NCI-H146 (cell line): Measurements from ENCODE around the gene TJP2.
A peak's percentile ranks its signal among the peaks of the same experiment; 100 is the strongest.

ENCODE experiments used
- DNase-seq: peaks from one replicate; lab custom pipeline; 2025; lab: John Stamatoyannopoulos, UW

The TJP2 gene

DNA sequence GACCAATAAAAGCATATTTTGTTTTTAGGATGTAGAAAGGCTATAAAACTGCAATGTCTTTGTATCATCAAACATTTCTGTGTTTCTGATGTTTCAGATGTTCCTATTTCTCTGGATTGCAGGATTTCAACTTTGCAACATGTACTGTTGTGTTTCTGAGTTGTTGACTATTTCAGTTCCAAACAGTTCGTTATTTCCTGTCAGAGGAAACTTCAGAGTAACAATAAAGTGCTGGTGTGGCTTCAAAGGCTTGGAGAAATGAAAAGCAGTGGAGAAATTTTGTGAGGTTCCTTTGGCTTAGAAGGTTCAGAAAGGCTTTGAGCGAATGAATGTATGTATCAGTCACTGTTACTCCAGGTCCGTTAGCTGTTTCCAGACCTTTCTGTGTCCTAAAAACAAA, 17.2 kb downstream of the TJP2 start:
- no peak for DNase-seq

DNA sequence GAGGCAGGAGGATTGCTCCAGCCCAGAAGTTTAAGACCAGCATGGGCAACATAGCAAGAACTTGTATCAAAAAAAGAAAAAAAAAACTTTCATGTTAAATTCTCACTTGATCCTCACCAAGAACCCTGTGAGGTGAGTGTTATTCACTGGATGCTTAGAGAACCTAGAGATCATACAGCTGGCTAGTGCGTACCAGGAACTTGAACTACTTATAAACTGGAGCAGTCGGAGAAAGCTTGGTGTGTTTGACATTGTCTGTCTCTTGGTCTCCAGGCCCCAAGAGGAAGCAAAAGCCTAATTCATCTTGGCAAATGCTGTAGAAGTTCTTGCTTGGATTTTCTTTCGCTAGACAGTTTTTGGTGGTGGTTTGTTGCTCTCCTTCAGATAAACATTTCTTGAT, 18.1 kb downstream of the TJP2 start:
- DNase-seq = no peak

GRCh38 chr9:69193685-69194032, 19.6 kb downstream of the TJP2 start:
- DNase-seq = peak; percentile 39

- DNase-seq = no peak
Observed at GRCh38 chr9:69194702-69195418, 20.8 kb downstream of the TJP2 start.

DNA sequence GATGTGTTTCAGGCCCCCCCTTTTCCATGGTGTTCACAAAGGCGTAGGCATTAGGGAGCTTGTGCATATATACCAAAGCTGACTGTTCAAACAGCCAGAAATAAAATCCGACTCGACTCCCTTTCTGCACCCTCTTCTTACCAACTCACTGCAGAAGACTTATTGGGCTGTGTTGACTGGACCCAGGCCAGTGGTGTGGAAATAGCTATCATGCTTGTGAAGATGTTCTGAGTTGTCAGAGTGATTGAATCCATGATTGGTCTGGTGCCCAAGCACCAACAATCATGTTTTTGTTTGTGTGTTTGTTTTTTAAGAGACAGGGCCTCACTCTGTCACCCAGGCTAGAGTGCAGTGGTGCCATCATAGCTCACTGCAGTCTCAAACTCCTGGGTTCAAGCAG, 21.6 kb downstream of the TJP2 start:
- DNase-seq = no peak

DNA sequence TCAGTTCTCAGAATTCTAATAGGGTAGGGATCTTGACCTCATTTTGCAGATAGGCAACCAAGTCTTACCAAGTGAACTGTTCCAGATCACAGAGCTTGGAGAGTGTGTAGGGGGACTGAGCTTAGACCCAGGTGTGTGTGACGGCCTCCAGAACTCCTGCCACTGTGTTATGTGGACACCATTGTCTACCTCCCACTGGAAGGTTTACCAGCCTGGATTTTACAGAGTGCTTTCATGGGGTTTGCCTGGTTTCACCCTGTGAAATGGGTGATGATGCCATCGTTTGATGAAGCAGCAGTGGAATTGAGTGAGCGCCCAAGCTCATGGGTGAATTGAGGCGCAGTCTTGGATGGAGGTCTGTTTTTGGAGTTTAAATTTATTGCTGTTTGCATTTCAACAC, 23.6 kb downstream of the TJP2 start:
- no peak for DNase-seq

DNA sequence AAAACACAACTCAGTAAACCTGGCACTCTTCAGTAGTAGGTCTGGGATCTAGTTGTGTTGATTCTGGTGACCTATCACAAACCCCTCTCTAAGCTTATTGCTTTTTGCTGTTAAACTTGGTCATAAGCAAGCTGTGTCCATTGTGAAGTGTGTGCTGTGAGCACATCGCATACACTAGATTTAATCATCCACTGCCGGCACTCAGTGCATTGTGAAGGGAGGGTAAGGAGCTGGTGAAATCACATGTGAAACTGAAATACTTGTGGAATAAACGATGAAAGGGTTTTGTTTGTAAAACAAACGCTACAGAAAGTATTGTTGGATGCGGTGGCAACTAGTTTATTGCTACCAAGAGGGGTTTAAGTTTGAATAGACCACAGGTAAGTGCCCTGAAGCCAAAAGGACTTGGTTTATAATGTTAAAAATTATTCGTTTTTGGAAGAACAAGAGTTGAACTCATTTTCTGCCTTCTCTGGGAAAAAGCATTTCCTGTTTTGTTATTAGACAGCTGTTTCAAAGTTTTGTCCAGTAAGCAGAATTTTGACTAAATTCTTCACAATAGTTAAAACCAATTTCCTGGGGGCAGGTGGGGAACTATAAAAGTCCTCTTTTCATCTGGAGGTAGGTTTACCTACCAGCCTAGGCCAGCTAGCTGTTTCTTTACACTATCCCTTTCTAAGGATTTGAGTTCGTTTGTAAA, 24.6 kb downstream of the TJP2 start:
- no peak for DNase-seq

DNA sequence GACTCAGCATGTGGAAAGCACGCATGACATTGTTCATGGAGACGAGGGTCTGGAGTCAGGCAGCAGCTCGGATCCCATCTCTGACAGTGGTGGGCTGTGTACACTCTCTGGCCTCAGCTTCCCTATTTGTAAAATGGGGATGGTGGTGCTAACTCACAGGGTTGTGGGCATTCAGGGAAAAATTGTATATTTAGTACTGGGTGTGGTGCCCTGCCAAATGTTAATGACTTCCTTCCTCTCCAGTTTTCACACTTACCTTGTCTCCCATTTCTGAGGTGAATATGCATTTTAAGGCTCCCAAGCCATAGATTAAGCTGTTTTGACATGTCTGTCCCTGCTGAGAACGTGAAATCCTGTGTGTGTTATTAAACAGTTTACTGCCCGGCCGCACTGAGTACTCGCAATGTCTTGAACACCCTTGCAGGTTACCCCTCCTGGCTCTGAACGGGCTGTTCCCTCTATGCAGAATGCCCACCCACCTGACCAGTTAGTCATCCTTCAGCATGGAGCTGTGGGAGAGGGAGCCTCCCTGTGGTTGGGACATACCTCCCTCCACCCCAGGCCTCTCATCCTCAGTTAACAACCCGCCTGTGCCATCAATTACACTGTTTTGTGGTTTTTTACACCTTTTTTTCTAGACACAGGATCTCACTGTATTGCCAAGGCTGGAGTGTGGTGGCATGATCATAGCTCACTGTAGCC, 25.8 kb downstream of the TJP2 start:
- no peak for DNase-seq

GRCh38 chr9:69202556-69202955, 28.5 kb downstream of the TJP2 start:
- no peak for DNase-seq

DNA sequence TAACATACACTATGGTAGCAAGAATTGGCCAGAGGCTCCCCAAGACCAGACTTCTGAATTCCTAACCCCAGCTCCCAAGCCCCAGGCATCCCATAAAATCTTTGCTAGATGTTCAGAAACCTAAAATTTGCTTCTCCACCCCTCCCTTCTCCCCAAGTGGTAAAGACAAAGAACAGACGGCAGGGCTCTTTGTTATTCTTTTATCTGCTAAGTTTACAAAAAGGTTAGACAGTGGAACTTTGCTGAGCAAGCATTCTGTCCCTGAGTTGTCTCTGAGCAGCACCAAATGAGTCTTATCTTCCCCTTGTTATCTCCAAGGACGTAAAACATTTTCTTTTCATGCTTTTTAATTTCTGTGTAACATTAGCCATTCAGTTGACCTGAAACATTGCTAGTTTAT, 30.2 kb downstream of the TJP2 start:
- no peak for DNase-seq

DNA sequence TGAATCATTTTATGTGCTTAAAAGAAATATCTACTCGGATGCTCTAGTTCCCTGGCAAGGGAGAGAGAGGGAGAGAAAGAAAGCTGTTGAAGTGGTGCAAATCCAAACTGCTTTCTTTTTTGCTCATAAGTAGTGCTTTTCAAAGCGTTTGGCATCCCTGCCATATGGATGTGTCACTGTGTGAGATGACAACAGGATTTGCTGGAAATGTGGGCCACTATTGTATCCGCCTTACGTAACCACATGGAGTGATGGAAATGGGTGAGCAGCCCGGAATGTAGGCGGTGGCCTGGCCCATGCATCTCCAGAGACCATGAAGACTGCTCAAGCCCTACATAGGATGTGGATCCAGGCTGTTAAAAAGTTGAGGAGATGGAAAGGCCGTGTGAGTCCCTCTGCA, 30.8 kb downstream of the TJP2 start:
- DNase-seq = no peak

DNA sequence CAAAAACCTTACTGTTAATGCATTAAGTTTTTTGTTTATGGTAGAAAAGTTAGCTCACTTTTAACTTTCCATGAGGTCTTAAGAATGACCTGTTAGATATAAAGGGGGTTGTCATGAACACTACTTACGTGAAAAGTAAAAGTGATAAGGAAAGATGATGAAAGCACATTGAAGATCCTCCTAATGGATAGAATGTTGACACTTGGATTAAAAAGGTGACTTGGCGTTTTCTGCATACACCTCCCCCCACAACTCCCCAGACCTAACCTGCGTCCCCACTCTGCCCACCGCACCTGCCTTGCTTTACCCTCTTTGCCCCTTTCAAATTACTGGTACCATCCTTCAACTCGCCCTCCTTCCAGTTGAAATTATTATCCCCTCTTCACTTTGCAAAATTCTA, 32.0 kb downstream of the TJP2 start:
- DNase-seq = no peak

GRCh38 chr9:69207503-69207902, 33.4 kb downstream of the TJP2 start:
- DNase-seq = no peak

DNA sequence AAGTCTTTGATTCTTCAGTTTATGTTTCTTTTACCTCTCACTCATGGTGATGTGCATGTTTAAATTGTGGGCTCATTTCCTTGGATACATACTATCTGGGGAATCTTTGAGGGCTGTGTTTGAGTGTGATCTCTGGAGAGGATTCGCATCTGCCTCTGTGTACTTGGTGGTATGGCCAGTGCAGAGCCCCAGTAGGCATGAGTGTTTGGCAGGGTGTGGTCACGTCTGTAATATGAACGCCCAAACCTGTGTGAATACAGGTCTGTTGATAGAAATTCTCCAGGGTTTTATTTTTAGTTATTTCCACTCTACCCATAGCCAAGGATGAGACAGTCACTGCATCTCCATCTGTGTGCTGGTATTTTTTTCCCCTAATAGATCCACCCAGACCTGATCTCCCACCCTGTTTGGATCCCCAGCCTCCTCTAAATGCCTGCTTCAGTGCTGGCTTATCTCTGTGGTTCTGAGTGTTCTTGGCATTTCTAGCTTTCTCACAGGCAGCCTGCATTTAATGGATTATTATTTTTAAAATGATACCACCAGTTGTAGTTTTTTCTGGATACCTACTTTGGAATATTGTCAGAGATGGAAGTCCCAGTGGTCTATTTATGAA, 37.5 kb downstream of the TJP2 start:
- no peak for DNase-seq

- no peak for DNase-seq
Observed at GRCh38 chr9:69213647-69214046, 39.6 kb downstream of the TJP2 start.

GRCh38 chr9:69214939-69215338, 40.9 kb downstream of the TJP2 start:
- DNase-seq = no peak

- no peak for DNase-seq
Observed at GRCh38 chr9:69215774-69216485, 41.9 kb downstream of the TJP2 start.

GRCh38 chr9:69218166-69218565, 44.1 kb downstream of the TJP2 start:
- DNase-seq = peak; percentile 53

GRCh38 chr9:69221036-69221435, 47.0 kb downstream of the TJP2 start:
- no peak for DNase-seq

DNA sequence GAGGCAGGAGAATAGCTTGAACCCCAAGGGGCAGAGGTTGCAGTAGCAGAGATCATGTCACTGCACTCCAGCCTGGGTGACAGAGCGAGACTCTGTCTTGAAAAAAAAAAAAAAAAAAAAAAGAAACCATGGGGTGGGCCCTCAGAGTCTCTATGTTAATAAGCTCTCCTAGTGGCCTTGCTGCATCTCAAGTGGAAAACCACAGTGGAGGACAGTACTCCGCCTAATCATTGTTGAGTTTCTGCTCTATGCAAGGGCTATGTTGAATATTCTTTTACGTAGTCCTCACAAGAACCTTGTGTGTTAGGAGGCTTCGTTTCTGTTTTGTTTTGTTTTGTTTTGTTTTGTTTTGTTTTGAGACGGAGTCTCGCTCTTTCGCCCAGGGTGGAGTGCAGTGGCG, 48.9 kb downstream of the TJP2 start:
- DNase-seq = no peak

DNA sequence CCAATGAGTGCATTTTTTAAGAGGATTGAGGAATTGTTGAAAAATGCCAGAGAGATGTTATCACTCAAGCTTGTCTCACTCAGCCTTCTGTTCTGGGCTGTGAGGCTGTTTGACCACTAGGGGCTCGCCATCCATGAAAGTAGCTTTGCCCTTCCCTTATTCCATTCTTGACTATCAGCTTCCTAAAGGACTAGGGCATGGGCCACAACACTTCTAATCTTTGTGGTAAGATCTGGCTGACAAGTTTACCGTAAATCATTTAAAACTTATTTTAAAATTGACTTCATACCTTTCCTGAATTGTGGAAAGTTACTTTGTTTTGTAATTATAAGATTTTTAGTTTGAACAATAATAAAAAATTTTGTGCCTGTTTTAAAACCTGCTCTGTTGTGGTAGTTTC, 49.5 kb downstream of the TJP2 start:
- DNase-seq = peak; percentile 14

GRCh38 chr9:69229367-69229766, 55.3 kb downstream of the TJP2 start:
- no peak for DNase-seq
